Heart left ventricle (tissue), 13 donors: ENCODE data around the gene LRRC63.

Experiments used
- POLR2A ChIP-seq, 2 donors: fragments of 450-650 bp; IDR thresholded peaks; one replicate each; pipeline ENCODE4 v1.6.1; 2017; ENCODE audit warnings: antibody characterized with exemption in 2 of 2, mild to moderate bottlenecking in 2 of 2, moderate library complexity in 2 of 2
- TF ChIP-seq, protein P1 (sequence below), 12 donors: fragments of 200-600 bp; sonication (generic) in 4 of 12; IDR thresholded peaks; one replicate each; pipeline versions ENCODE4 v1.5.0 to v1.8.0; 2018 to 2022; ENCODE audit warnings: antibody characterized with exemption in 12 of 12, mild to moderate bottlenecking in 5 of 12
- donor health status: ischemic (EF 13 %, LVEDD 7.1; RV severe dilation, severe dysfunction).
- donor health status: DM: no; HTN: yes; CAD: no.
- donor health status: DM: no; HTN: no; CAD: no.
- donor health status: ischemic (EF 25% LVEDD 6.9; RV normal size, moderate dysfunction).
- donor health status: ischemic (EF 25% LVEDD 5.7; RV mildly dilated, moderate dysfunction).
- donor health status: ischemic (EF 35%, LVEDD 5.7; RV mildly dilated, moderate dysfunction).
- donor health status: nonischemic (EF 11% LVEDD 7.7; RV severe dilation, severe dysfunction).
- donor health status: DM: yes; HTN: yes; CAD: no.
- donor health status: PGD.
- donor health status: ischemic (EF 29% LVEDD 5.4; RV normal size, mild dysfunction).
- donor health status: nonischemic (EF 23%, LVEDD 6.1; RV moderate dilation, normal function).

DNA sequence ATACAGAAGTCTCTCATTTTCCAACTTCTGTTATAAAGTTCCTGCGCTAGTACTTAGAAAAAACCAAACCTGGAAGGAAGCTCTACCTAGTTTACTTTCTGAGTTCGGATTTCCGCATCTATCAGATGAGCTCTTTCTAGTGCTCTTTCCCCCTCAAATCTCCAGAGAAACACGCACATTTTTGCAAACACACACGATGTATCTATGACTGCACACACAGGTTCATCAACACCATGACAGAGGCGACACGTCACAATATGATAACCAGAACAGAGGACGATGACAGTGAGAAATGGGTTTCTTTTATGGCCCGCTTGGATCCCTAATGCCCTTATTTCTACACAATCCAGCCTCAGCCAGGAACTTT is 629 bp upstream of the LRRC63 start:
- TF ChIP-seq, protein P1, sequence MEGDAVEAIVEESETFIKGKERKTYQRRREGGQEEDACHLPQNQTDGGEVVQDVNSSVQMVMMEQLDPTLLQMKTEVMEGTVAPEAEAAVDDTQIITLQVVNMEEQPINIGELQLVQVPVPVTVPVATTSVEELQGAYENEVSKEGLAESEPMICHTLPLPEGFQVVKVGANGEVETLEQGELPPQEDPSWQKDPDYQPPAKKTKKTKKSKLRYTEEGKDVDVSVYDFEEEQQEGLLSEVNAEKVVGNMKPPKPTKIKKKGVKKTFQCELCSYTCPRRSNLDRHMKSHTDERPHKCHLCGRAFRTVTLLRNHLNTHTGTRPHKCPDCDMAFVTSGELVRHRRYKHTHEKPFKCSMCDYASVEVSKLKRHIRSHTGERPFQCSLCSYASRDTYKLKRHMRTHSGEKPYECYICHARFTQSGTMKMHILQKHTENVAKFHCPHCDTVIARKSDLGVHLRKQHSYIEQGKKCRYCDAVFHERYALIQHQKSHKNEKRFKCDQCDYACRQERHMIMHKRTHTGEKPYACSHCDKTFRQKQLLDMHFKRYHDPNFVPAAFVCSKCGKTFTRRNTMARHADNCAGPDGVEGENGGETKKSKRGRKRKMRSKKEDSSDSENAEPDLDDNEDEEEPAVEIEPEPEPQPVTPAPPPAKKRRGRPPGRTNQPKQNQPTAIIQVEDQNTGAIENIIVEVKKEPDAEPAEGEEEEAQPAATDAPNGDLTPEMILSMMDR (IDR thresholded peaks at IDR 0.05), result no peak
- no peak for TF ChIP-seq POLR2A (IDR thresholded peaks at IDR 0.05)
